Endodermal cell (in vitro differentiated cells): ENCODE results near the gene RBM8A. TPM values are rescaled to one million over a fixed set of nuclear protein-coding genes. Genes with fewer than 3 reads are reported as not detected.
A peak's percentile ranks its signal among the peaks of the same experiment; 100 is the strongest.

Experiments used
- DNase-seq: peaks from one replicate; pipeline ENCODE4 v3.0.0-alpha.2; 2017
- H3K27ac ChIP-seq: 2 replicates; pipeline ENCODE4 v1.5.1; 2013; ENCODE audit warnings: mild to moderate bottlenecking, low read depth, low read length, moderate library complexity
- H3K27me3 ChIP-seq: 2 replicates; pipeline ENCODE4 v1.6.1; 2013; ENCODE audit warnings: mild to moderate bottlenecking, low read length, moderate library complexity; ENCODE audit not compliant: insufficient read depth, control insufficient read depth, poor library complexity, severe bottlenecking
- H3K36me3 ChIP-seq: 2 replicates; pipeline ENCODE4 v1.7.0; 2013; ENCODE audit warnings: mild to moderate bottlenecking, low read length, moderate library complexity; ENCODE audit not compliant: control insufficient read depth, insufficient read depth
- H3K4me1 ChIP-seq: one replicate; pipeline ENCODE4 v1.7.0; 2013; ENCODE audit warnings: low read length; ENCODE audit not compliant: control insufficient read depth, insufficient read depth
- H3K4me3 ChIP-seq: 2 replicates; pipeline ENCODE4 v1.5.1; 2013; ENCODE audit warnings: mild to moderate bottlenecking, low read length, moderate library complexity
- H3K9ac ChIP-seq: 2 replicates; pipeline ENCODE4 v1.6.1; 2013; ENCODE audit warnings: mild to moderate bottlenecking, low read length, moderate library complexity; ENCODE audit not compliant: poor library complexity, severe bottlenecking; ENCODE audit errors: extremely low read depth
- H3K9me3 ChIP-seq: 2 replicates; pipeline ENCODE4 v1.6.1; 2013; ENCODE audit warnings: mild to moderate bottlenecking, low read length, moderate library complexity; ENCODE audit not compliant: control insufficient read depth
- H3K27ac Mint-ChIP-seq: 2 replicates; pipeline ENCODE4 v1.8.0; 2020; ENCODE audit warnings: mixed read lengths
- H3K27me3 Mint-ChIP-seq: 2 replicates; pipeline ENCODE4 v1.8.0; 2021; ENCODE audit warnings: mild to moderate bottlenecking, mixed read lengths; ENCODE audit not compliant: insufficient read depth
- H3K36me3 Mint-ChIP-seq: 2 replicates; pipeline ENCODE4 v1.8.0; 2020; ENCODE audit warnings: low read depth, mixed read lengths
- H3K4me1 Mint-ChIP-seq: 2 replicates; pipeline ENCODE4 v1.8.0; 2020; ENCODE audit warnings: mixed read lengths
- H3K4me3 Mint-ChIP-seq: 2 replicates; pipeline ENCODE4 v1.8.0; 2020; ENCODE audit warnings: mild to moderate bottlenecking, moderate library complexity, mixed read lengths
- H3K9me3 Mint-ChIP-seq: 2 replicates; pipeline ENCODE4 v1.8.0; 2020; ENCODE audit warnings: mild to moderate bottlenecking, mixed read lengths
- CTCF ChIP-seq: fragments of 200-600 bp; sonication (generic); conservative IDR thresholded peaks from 2 replicates; pipeline ENCODE4 v1.5.0; 2021; ENCODE audit warnings: antibody characterized with exemption, mild to moderate bottlenecking
- WGBS, 2 experiments: methylation state at CpG; one replicate each; pipeline versions ENCODE4 v1.1.5 to v1.1.7; 2013; ENCODE audit warnings: missing lambda C conversion rate in 2 of 2, mixed read lengths in 1 of 2; ENCODE audit not compliant: insufficient coverage in 1 of 2, insufficient read length in 1 of 2; 5-methylcytosine and 5-hydroxymethylcytosine counted together
- total RNA-seq, 2 donors: library from RNA; stranded (reverse); fragmentation: NEBNext Ultra II Directional in 1 of 2; extraction: Animal tissue kit (Norgen Biotek cat#: 25700) in 1 of 2; gene quantifications; 2 replicates in 1 of 2; 3 replicates in 1 of 2; pipeline ENCODE4 v1.2.1, GENCODE V29; 2021

Gene RBM8A
- total RNA-seq, 2 donors from 2014 or later, result 299 to 314 TPM

DNA sequence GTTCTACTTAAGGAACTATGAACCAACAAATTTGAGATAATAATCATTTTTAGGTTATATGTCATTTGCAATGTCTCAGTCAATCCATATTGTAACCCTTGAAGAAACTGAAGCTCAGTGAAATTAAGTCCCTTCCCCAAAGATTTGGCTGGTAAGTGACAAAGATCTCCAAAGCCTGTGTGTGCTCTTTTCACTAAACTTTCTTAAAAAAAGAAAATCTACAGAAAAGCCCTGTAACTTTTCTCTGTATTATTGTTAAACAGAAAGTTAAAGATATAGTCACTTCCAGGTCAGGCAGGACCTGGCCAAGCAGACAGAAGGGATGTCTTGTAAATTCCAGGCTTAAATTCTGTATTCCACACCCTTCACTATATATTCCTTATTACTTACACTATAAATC, 29.1 kb upstream of the RBM8A start:
- Mint-ChIP-seq H3K4me3 (peak overlapping the region; percentile 62), H3K27me3 (peaks cover 51% of the 10 kb centered on the region), H3K4me1 (peaks cover 30% of the 10 kb centered on the region), H3K36me3 (no peaks in the 10 kb centered on the region), H3K9me3 (no peaks in the 10 kb centered on the region), H3K27ac (no peak overlapping the region)
- no peak for TF ChIP-seq CTCF
- Histone ChIP-seq H3K27ac (no peak overlapping the region), H3K9me3 (no peaks in the 10 kb centered on the region), H3K36me3 (peaks cover 16% of the 10 kb centered on the region), H3K4me1 (peaks cover 12% of the 10 kb centered on the region), H3K9ac (peak overlapping the region; percentile 56), H3K27me3 (peaks cover 20% of the 10 kb centered on the region), H3K4me3 (peak overlapping the region; percentile 98)
- DNase-seq, result no peak

DNA sequence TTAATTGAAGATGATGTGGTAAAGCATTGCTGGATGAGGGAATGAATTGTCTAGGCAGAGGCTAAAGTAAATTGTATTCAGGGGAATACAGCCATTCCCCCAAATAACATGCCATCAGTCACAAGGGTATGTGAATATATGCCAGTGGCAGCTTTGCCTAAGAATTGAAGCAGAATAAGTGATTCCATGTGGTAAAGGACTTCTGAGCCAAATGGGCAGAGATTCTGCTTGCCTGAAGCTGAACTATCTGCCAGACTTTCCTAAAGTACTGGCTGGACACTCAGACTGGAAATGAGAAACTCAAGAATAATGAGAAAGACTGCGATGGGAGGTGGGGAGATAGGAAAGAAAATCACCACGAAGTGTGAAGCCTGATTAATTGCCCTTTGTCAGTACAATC, 28.2 kb upstream of the RBM8A start:
- no peaks in the 10 kb centered on the region for H3K36me3 Mint-ChIP-seq
- no peak for DNase-seq
- peaks cover 44% of the 10 kb centered on the region for H3K27me3 Mint-ChIP-seq
- no peaks in the 10 kb centered on the region for H3K9me3 Mint-ChIP-seq
- 60 to 100% methylated on average over 1 to 2 of the region's 2 CpGs for WGBS, 2 experiments
- Histone ChIP-seq H3K4me3 (peak overlapping the region; percentile 98), H3K27ac (no peak overlapping the region), H3K9ac (peak overlapping the region; percentile 56), H3K36me3 (peaks cover 24% of the 10 kb centered on the region), H3K27me3 (peaks cover 16% of the 10 kb centered on the region), H3K4me1 (peaks cover 12% of the 10 kb centered on the region), H3K9me3 (no peaks in the 10 kb centered on the region)
- no peak overlapping the region for H3K27ac Mint-ChIP-seq
- no peak for TF ChIP-seq CTCF
- H3K4me1 Mint-ChIP-seq, result peaks cover 28% of the 10 kb centered on the region
- H3K4me3 Mint-ChIP-seq, result peak overlapping the region; percentile 62

DNA sequence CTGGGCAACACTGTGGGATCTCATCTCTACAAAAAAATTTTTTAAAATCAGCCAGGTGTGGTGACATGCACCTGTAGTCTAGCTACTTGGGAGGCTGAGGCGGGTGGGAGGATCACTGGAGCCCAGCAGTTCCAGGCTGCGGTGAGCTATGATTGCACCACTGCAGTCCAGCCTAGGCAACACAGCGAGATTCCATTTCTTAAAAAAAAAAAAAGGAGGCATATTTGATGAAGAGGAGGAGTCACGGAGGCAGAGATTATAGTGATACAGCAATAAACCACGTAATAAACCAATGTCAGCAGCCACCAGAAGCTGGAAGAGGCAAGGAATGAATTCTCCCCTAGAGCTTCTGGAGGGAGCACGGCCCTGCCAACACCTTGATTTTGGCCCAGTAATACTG, 26.6 kb upstream of the RBM8A start:
- Histone ChIP-seq H3K36me3 (peaks cover 29% of the 10 kb centered on the region), H3K4me1 (peaks cover 12% of the 10 kb centered on the region), H3K4me3 (peak overlapping the region; percentile 98), H3K9me3 (no peaks in the 10 kb centered on the region), H3K27me3 (peaks cover 5% of the 10 kb centered on the region), H3K9ac (no peak overlapping the region), H3K27ac (no peak overlapping the region)
- peaks cover 3% of the 10 kb centered on the region for H3K36me3 Mint-ChIP-seq
- H3K4me1 Mint-ChIP-seq, result peaks cover 30% of the 10 kb centered on the region
- H3K27me3 Mint-ChIP-seq, result peaks cover 29% of the 10 kb centered on the region
- no peaks in the 10 kb centered on the region for H3K9me3 Mint-ChIP-seq
- 90 to 98% methylated on average over 2 to 6 of the region's 6 CpGs for WGBS, 2 experiments
- no peak for DNase-seq
- H3K27ac Mint-ChIP-seq, result no peak overlapping the region
- H3K4me3 Mint-ChIP-seq, result no peak overlapping the region
- TF ChIP-seq CTCF, result no peak
